ENCODE data around the gene TAF12. TPM values are rescaled to one million over a fixed set of nuclear protein-coding genes. Genes with fewer than 3 reads are reported as not detected.
"Not testable (repeated sequence)": the region's sequence is repeated elsewhere in the genome, so short reads cannot be mapped to it uniquely, and the experiment has no call there.

The TAF12 gene
- total RNA-seq (10 to 100 TPM; 15.2 to 27.8 TPM), polyA plus RNA-seq (10 to 100 TPM; 25.6 to 29.3 TPM)
- long read RNA-seq, donor 1, transcript TAF12-202 (6 exons, 1,334 nt) = major isoform, 10 of 10 reads
- long read RNA-seq, donor 1, partial matches to known transcripts = 0 of 10 reads
- long read RNA-seq, donor 1, other reads (novel, unspliced or antisense) = 0 of 10 reads
- long read RNA-seq, donor 2, partial matches to known transcripts = 0 of 3 reads
- long read RNA-seq, donor 2, other reads (novel, unspliced or antisense) = 0 of 3 reads
- long read RNA-seq, donor 3, partial matches to known transcripts = 6 of 10 reads
- long read RNA-seq, donor 3, other reads (novel, unspliced or antisense) = 0 of 10 reads
- long read RNA-seq, donor 4, transcript TAF12-202 (6 exons, 1,334 nt) = major isoform, 9 of 9 reads
- long read RNA-seq, donor 4, partial matches to known transcripts = 0 of 9 reads
- long read RNA-seq, donor 4, other reads (novel, unspliced or antisense) = 0 of 9 reads
- long read RNA-seq, donor 5, transcript TAF12-202 (6 exons, 1,334 nt) = major isoform, 21 of 28 reads
- long read RNA-seq, donor 5, partial matches to known transcripts = 6 of 28 reads
- long read RNA-seq, donor 5, other reads (novel, unspliced or antisense) = 0 of 28 reads

- H3K9ac ChIP-seq (ENCODE audit: insufficient read depth in 1 of 2, low read length in 2 of 2) = peak within 1 kb of the TSS; percentile 84 to 97
- H3K4me3 ChIP-seq = peak within 1 kb of the TSS; percentile 87
- no peaks in the 10 kb centered on the region for H3K9me3 ChIP-seq (ENCODE audit: control insufficient read depth in 4 of 4, insufficient read depth in 3 of 4, low read length in 3 of 4)
- WGBS, 2 donors = 0 to 1% methylated on average over 49 of the region's 49 CpGs
- peaks cover 0 to 2% (median 0%) of the 10 kb centered on the region in 4 donors for H3K36me3 ChIP-seq (ENCODE audit: control insufficient read depth in 4 of 4, insufficient read depth in 4 of 4, low read length in 4 of 4)
- TF ChIP-seq, protein P1, sequence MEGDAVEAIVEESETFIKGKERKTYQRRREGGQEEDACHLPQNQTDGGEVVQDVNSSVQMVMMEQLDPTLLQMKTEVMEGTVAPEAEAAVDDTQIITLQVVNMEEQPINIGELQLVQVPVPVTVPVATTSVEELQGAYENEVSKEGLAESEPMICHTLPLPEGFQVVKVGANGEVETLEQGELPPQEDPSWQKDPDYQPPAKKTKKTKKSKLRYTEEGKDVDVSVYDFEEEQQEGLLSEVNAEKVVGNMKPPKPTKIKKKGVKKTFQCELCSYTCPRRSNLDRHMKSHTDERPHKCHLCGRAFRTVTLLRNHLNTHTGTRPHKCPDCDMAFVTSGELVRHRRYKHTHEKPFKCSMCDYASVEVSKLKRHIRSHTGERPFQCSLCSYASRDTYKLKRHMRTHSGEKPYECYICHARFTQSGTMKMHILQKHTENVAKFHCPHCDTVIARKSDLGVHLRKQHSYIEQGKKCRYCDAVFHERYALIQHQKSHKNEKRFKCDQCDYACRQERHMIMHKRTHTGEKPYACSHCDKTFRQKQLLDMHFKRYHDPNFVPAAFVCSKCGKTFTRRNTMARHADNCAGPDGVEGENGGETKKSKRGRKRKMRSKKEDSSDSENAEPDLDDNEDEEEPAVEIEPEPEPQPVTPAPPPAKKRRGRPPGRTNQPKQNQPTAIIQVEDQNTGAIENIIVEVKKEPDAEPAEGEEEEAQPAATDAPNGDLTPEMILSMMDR (IDR thresholded peaks at IDR 0.05; ENCODE audit: control extremely low read depth, extremely low read depth) = peak; percentile 58
- DNase-seq (peak; percentile 97 to 98 (median 97)), ATAC-seq (ENCODE audit: insufficient read depth, low FRiP score) (peak; percentile 95)
- peaks cover 3 to 30% (median 5%) of the 10 kb centered on the region in 5 donors for H3K4me1 ChIP-seq (ENCODE audit: control insufficient read depth in 5 of 5, insufficient read depth in 5 of 5, low read length in 5 of 5)
- peak within 1 kb of the TSS; percentile 93 to 98 for H3K27ac ChIP-seq (ENCODE audit: low read depth in 1 of 2, low read length in 1 of 2)
- no peaks in the 10 kb centered on the region for H3K27me3 ChIP-seq (ENCODE audit: control insufficient read depth in 3 of 3, insufficient read depth in 3 of 3, low read length in 2 of 3)
Measured at GRCh38 chr1:28642847-28643635, at the start of gene TAF12. Gene TAF12, minus strand, starts transcription at chr1:28643067. Its CDS starts 20,986 bp downstream, at chr1:28622081.

DNA sequence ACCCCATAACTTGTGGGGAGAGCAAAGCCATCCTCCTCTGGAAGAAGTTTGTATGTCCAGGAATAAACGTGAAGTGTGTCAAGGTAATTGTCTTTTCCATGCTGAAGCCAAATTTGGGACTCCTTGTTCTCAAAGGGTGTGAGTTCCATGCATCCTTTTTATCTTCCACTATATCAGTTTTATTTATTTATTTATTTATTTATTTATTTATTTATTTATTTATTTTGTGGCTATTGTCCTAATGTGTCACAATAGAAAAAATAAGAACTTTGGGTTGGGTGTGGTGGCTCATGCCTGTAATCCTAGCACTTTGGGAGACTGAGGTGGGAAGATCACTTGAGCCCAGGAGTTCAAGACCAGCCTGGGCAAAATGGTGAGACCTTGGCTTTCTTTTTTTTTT lies 48.8 kb upstream of the TAF12 start:
- not testable (repeated sequence) for H3K4me3 ChIP-seq; H3K27ac ChIP-seq (ENCODE audit: low read depth in 1 of 2, low read length in 1 of 2); H3K4me1 ChIP-seq (ENCODE audit: control insufficient read depth in 5 of 5, insufficient read depth in 5 of 5, low read length in 5 of 5); H3K9ac ChIP-seq (ENCODE audit: insufficient read depth in 1 of 2, low read length in 2 of 2); ATAC-seq (ENCODE audit: insufficient read depth, low FRiP score); DNase-seq; H3K27me3 ChIP-seq (ENCODE audit: control insufficient read depth in 3 of 3, insufficient read depth in 3 of 3, low read length in 2 of 3); H3K9me3 ChIP-seq (ENCODE audit: control insufficient read depth in 4 of 4, insufficient read depth in 3 of 4, low read length in 3 of 4)
- WGBS, 2 donors = 88 to 89% methylated on average over 1 of the region's 1 CpG
- H3K36me3 ChIP-seq (ENCODE audit: control insufficient read depth in 4 of 4, insufficient read depth in 4 of 4, low read length in 4 of 4) = peaks cover 6 to 32% (median 15%) of the 10 kb centered on the region in 4 donors

GRCh38 chr1:28684937-28685336 lies 42.1 kb upstream of the TAF12 start:
- Histone ChIP-seq H3K36me3 (ENCODE audit: control insufficient read depth in 4 of 4, insufficient read depth in 4 of 4, low read length in 4 of 4) (peaks cover 9 to 16% (median 13%) of the 10 kb centered on the region in 4 donors), H3K4me1 (ENCODE audit: control insufficient read depth in 5 of 5, insufficient read depth in 5 of 5, low read length in 5 of 5) (no peaks in the 10 kb centered on the region), H3K4me3 (no peak overlapping the region), H3K9me3 (ENCODE audit: control insufficient read depth in 4 of 4, insufficient read depth in 3 of 4, low read length in 3 of 4) (no peaks in the 10 kb centered on the region), H3K27ac (ENCODE audit: low read depth in 1 of 2, low read length in 1 of 2) (no peak overlapping the region), H3K27me3 (ENCODE audit: control insufficient read depth in 3 of 3, insufficient read depth in 3 of 3, low read length in 2 of 3) (no peaks in the 10 kb centered on the region), H3K9ac (ENCODE audit: insufficient read depth in 1 of 2, low read length in 2 of 2) (no peak overlapping the region)
- no peak for ATAC-seq (ENCODE audit: insufficient read depth, low FRiP score)
- TF ChIP-seq, protein P1 (IDR thresholded peaks at IDR 0.05; ENCODE audit: control extremely low read depth, extremely low read depth) = no peak
- 84 to 91% methylated on average over 4 of the region's 4 CpGs for WGBS, 2 donors
- DNase-seq = no peak
